Activated T-cell treated with anti-CD3 and anti-CD28 coated beads, Interleukin-2, amount 50 U/mL, for 24 hours (primary cell): ENCODE measurements around the gene MOCOS.

Experiments
- DNase-seq: peaks from one replicate; pipeline ENCODE4 v3.0.0-alpha.2; 2020
- H3K27ac Mint-ChIP-seq: 2 replicates; pipeline ENCODE4 v1.8.0; 2020; ENCODE audit warnings: mild to moderate bottlenecking, mixed read lengths
- H3K27me3 Mint-ChIP-seq: 2 replicates; pipeline ENCODE4 v1.8.0; 2020; ENCODE audit warnings: mixed read lengths
- H3K36me3 Mint-ChIP-seq: 2 replicates; pipeline ENCODE4 v1.8.0; 2020; ENCODE audit warnings: low read depth, mixed read lengths
- H3K4me1 Mint-ChIP-seq: 2 replicates; pipeline ENCODE4 v1.8.0; 2020; ENCODE audit warnings: low read depth, mixed read lengths
- H3K4me3 Mint-ChIP-seq: 2 replicates; pipeline ENCODE4 v1.8.0; 2020; ENCODE audit warnings: mild to moderate bottlenecking, moderate library complexity, mixed read lengths
- H3K9me3 Mint-ChIP-seq: 2 replicates; pipeline ENCODE4 v1.8.0; 2020; ENCODE audit warnings: mixed read lengths

The MOCOS gene

GRCh38 chr18:36305375-36305774, 118.1 kb downstream of the MOCOS start:
- no peaks in the 10 kb centered on the region for H3K9me3 Mint-ChIP-seq
- H3K4me1 Mint-ChIP-seq: no peaks in the 10 kb centered on the region
- H3K36me3 Mint-ChIP-seq: no peaks in the 10 kb centered on the region
- no peak overlapping the region for H3K27ac Mint-ChIP-seq
- DNase-seq: no peak
- H3K4me3 Mint-ChIP-seq: no peak overlapping the region
- H3K27me3 Mint-ChIP-seq: peaks cover 86% of the 10 kb centered on the region

- Mint-ChIP-seq H3K9me3 (no peaks in the 10 kb centered on the region), H3K36me3 (no peaks in the 10 kb centered on the region), H3K27ac (no peak overlapping the region), H3K27me3 (peaks cover 87% of the 10 kb centered on the region), H3K4me3 (no peak overlapping the region), H3K4me1 (no peaks in the 10 kb centered on the region)
- DNase-seq: no peak
Measured at GRCh38 chr18:36307513-36307912, 120.2 kb downstream of the MOCOS start.

GRCh38 chr18:36308711-36309435, 121.6 kb downstream of the MOCOS start:
- H3K4me3 Mint-ChIP-seq: no peak overlapping the region
- no peaks in the 10 kb centered on the region for H3K4me1 Mint-ChIP-seq
- no peaks in the 10 kb centered on the region for H3K36me3 Mint-ChIP-seq
- peaks cover 84% of the 10 kb centered on the region for H3K27me3 Mint-ChIP-seq
- H3K27ac Mint-ChIP-seq: no peak overlapping the region
- no peaks in the 10 kb centered on the region for H3K9me3 Mint-ChIP-seq
- DNase-seq: no peak

GRCh38 chr18:36309436-36310391, 122.4 kb downstream of the MOCOS start:
- H3K36me3 Mint-ChIP-seq: no peaks in the 10 kb centered on the region
- H3K4me1 Mint-ChIP-seq: no peaks in the 10 kb centered on the region
- peaks cover 85% of the 10 kb centered on the region for H3K27me3 Mint-ChIP-seq
- no peaks in the 10 kb centered on the region for H3K9me3 Mint-ChIP-seq
- no peak for DNase-seq
- no peak overlapping the region for H3K27ac Mint-ChIP-seq
- H3K4me3 Mint-ChIP-seq: no peak overlapping the region

GRCh38 chr18:36311026-36311570, 123.8 kb downstream of the MOCOS start:
- Mint-ChIP-seq H3K4me3 (no peak overlapping the region), H3K27ac (no peak overlapping the region), H3K9me3 (no peaks in the 10 kb centered on the region), H3K36me3 (no peaks in the 10 kb centered on the region), H3K27me3 (peaks cover 75% of the 10 kb centered on the region), H3K4me1 (no peaks in the 10 kb centered on the region)
- no peak for DNase-seq

GRCh38 chr18:36312806-36313395, 125.6 kb downstream of the MOCOS start:
- Mint-ChIP-seq H3K27ac (no peak overlapping the region), H3K27me3 (peaks cover 64% of the 10 kb centered on the region), H3K4me1 (no peaks in the 10 kb centered on the region), H3K36me3 (no peaks in the 10 kb centered on the region), H3K9me3 (no peaks in the 10 kb centered on the region), H3K4me3 (no peak overlapping the region)
- DNase-seq: no peak

GRCh38 chr18:36314098-36314497, 126.8 kb downstream of the MOCOS start:
- Mint-ChIP-seq H3K4me3 (no peak overlapping the region), H3K27me3 (peaks cover 62% of the 10 kb centered on the region)

GRCh38 chr18:36314754-36315153, 127.5 kb downstream of the MOCOS start:
- peaks cover 15% of the 10 kb centered on the region for H3K9me3 Mint-ChIP-seq
- no peaks in the 10 kb centered on the region for H3K4me1 Mint-ChIP-seq
- H3K36me3 Mint-ChIP-seq: no peaks in the 10 kb centered on the region
- no peak overlapping the region for H3K4me3 Mint-ChIP-seq
- H3K27me3 Mint-ChIP-seq: peaks cover 63% of the 10 kb centered on the region
- H3K27ac Mint-ChIP-seq: no peak overlapping the region
- DNase-seq: no peak

More at GRCh38 chr18:36314098-36314497, 126.8 kb downstream of the MOCOS start:
- H3K27ac Mint-ChIP-seq: no peak overlapping the region
- no peaks in the 10 kb centered on the region for H3K36me3 Mint-ChIP-seq
- DNase-seq: no peak
- peaks cover 9% of the 10 kb centered on the region for H3K9me3 Mint-ChIP-seq
- no peaks in the 10 kb centered on the region for H3K4me1 Mint-ChIP-seq

GRCh38 chr18:36315736-36316135, 128.4 kb downstream of the MOCOS start:
- H3K36me3 Mint-ChIP-seq: no peaks in the 10 kb centered on the region
- no peak for DNase-seq
- H3K9me3 Mint-ChIP-seq: peaks cover 15% of the 10 kb centered on the region
- no peaks in the 10 kb centered on the region for H3K4me1 Mint-ChIP-seq
- H3K27me3 Mint-ChIP-seq: peaks cover 58% of the 10 kb centered on the region
- no peak overlapping the region for H3K4me3 Mint-ChIP-seq
- H3K27ac Mint-ChIP-seq: no peak overlapping the region

- no peak for DNase-seq
- Mint-ChIP-seq H3K4me3 (no peak overlapping the region), H3K9me3 (peaks cover 15% of the 10 kb centered on the region), H3K36me3 (no peaks in the 10 kb centered on the region), H3K27ac (no peak overlapping the region), H3K4me1 (no peaks in the 10 kb centered on the region), H3K27me3 (peaks cover 58% of the 10 kb centered on the region)
Measured at GRCh38 chr18:36316246-36316645, 128.9 kb downstream of the MOCOS start.
